Natural killer cell (primary cell): ENCODE data around the gene NMB. TPM values are rescaled to one million over a fixed set of nuclear protein-coding genes. Genes with fewer than 3 reads are reported as not detected.

Experiments
- ATAC-seq, 3 donors: fragments of 150-1000 bp in 2 of 3; fragments of 200-7000 bp in 1 of 3; cut with Tn5 transposase; 1 replicate in 1 of 3; 2 replicates in 2 of 3; pipeline ENCODE4 v1.10.0; 2021; ENCODE audit warnings: mild to moderate bottlenecking in 2 of 3, moderate library complexity in 2 of 3
- DNase-seq, 2 donors: peaks; one replicate each; pipeline versions ENCODE4 v3.0.0 to v3.0.0-alpha.2; 2013 to 2021; ENCODE audit warnings: mixed read lengths in 1 of 2
- H3K27ac ChIP-seq: one replicate; pipeline ENCODE4 v1.5.1; 2013; ENCODE audit warnings: mild to moderate bottlenecking, low read length
- H3K27me3 ChIP-seq: one replicate; pipeline ENCODE4 v1.6.1; 2013; ENCODE audit warnings: low read length; ENCODE audit not compliant: control insufficient read depth, insufficient read depth
- H3K36me3 ChIP-seq: one replicate; pipeline ENCODE4 v1.6.1; 2013; ENCODE audit warnings: low read length; ENCODE audit not compliant: control insufficient read depth, insufficient read depth
- H3K4me1 ChIP-seq: one replicate; pipeline ENCODE4 v1.6.1; 2013; ENCODE audit warnings: low read length; ENCODE audit not compliant: control insufficient read depth, insufficient read depth
- H3K4me3 ChIP-seq: one replicate; pipeline ENCODE4 v1.5.1; 2013; ENCODE audit warnings: low read length
- H3K9me3 ChIP-seq: one replicate; pipeline ENCODE4 v1.6.1; 2013; ENCODE audit warnings: low read length; ENCODE audit not compliant: control insufficient read depth, insufficient read depth
- H3K27ac Mint-ChIP-seq, 2 donors: one replicate each; pipeline ENCODE4 v1.8.0; 2022; ENCODE audit warnings: mild to moderate bottlenecking in 2 of 2, mixed read lengths in 2 of 2, moderate library complexity in 1 of 2
- H3K27me3 Mint-ChIP-seq, 2 donors: one replicate each; pipeline ENCODE4 v1.8.0; 2022; ENCODE audit warnings: low read depth in 2 of 2, mixed read lengths in 2 of 2
- H3K36me3 Mint-ChIP-seq: one replicate; pipeline ENCODE4 v1.8.0; 2022; ENCODE audit warnings: mixed read lengths
- H3K4me1 Mint-ChIP-seq, 2 donors: one replicate each; pipeline ENCODE4 v1.8.0; 2022; ENCODE audit warnings: mixed read lengths in 2 of 2
- H3K4me3 Mint-ChIP-seq: one replicate; pipeline ENCODE4 v1.8.0; 2022; ENCODE audit warnings: mild to moderate bottlenecking, moderate library complexity, mixed read lengths
- H3K9me3 Mint-ChIP-seq, 2 donors: one replicate each; pipeline ENCODE4 v1.8.0; 2022; ENCODE audit warnings: mixed read lengths in 2 of 2
- CTCF ChIP-seq: fragments of 200-600 bp; IDR thresholded peaks from one replicate; pipeline ENCODE4 v1.8.0; 2022; ENCODE audit warnings: antibody characterized with exemption
- WGBS: methylation state at CpG from one replicate; pipeline ENCODE4 v1.1.7; 2013; ENCODE audit warnings: missing lambda C conversion rate; ENCODE audit not compliant: insufficient coverage; 5-methylcytosine and 5-hydroxymethylcytosine counted together
- intact Hi-C: fragments of 100-400 bp; cut with micrococcal nuclease; formaldehyde crosslinking; loops from one replicate; pipeline ENCODE4 v1.14.2; 2022
- total RNA-seq, 4 donors: library from RNA; stranded (reverse); fragments of 120-200 nt in 1 of 4; gene quantifications; one replicate each; pipeline versions ENCODE4 v1.2.3 to v1.2.4, GENCODE V29; 2013 to 2022

The NMB gene
- total RNA-seq, 3 donors from 2014 or later (not counting 1 experiment from before 2014, with no cell fraction given), result 3.8 to 6.4 (median 5.1) TPM

GRCh38 chr15:84653584-84653909, 4.5 kb downstream of the NMB start:
- Histone ChIP-seq H3K9me3 (no peaks in the 10 kb centered on the region), H3K27me3 (no peaks in the 10 kb centered on the region), H3K27ac (peak overlapping the region; percentile 68), H3K4me1 (peaks cover 31% of the 10 kb centered on the region), H3K36me3 (peaks cover 22% of the 10 kb centered on the region), H3K4me3 (peak overlapping the region; percentile 76)
- intact Hi-C loops, result no loop called here
- DNase-seq (no peak), ATAC-seq (no peak)
- H3K4me3 Mint-ChIP-seq, result peak overlapping the region; percentile 96
- TF ChIP-seq CTCF, result no peak
- peaks cover 20 to 47% of the 10 kb centered on the region in 2 donors for H3K4me1 Mint-ChIP-seq
- WGBS, result 24% methylated on average over 7 of the region's 7 CpGs
- peak overlapping the region; percentile 91 to 95 for H3K27ac Mint-ChIP-seq
- H3K36me3 Mint-ChIP-seq, result peaks cover 5% of the 10 kb centered on the region
- no peaks in the 10 kb centered on the region for H3K9me3 Mint-ChIP-seq
- H3K27me3 Mint-ChIP-seq, result no peaks in the 10 kb centered on the region

- Histone ChIP-seq H3K4me1 (peaks cover 15% of the 10 kb centered on the region), H3K27me3 (no peaks in the 10 kb centered on the region), H3K27ac (no peak overlapping the region), H3K4me3 (no peak overlapping the region), H3K9me3 (no peaks in the 10 kb centered on the region), H3K36me3 (peaks cover 53% of the 10 kb centered on the region)
- Mint-ChIP-seq H3K9me3 (no peaks in the 10 kb centered on the region), H3K36me3 (peaks cover 5% of the 10 kb centered on the region), H3K27ac (no peak overlapping the region), H3K4me3 (no peak overlapping the region), H3K27me3 (no peaks in the 10 kb centered on the region), H3K4me1 (peaks cover 11 to 42% of the 10 kb centered on the region in 2 donors)
- DNase-seq, result no peak
- no peak for TF ChIP-seq CTCF
- 100% methylated on average over 2 of the region's 2 CpGs for WGBS
- intact Hi-C loops, result no loop called here
- ATAC-seq, result no peak
These were observed 8.3 kb downstream of the NMB start for GRCh38 chr15:84649706-84650105.

GRCh38 chr15:84648539-84648938, 9.5 kb downstream of the NMB start:
- no peaks in the 10 kb centered on the region for H3K9me3 ChIP-seq
- no peak for ATAC-seq
- H3K36me3 ChIP-seq, result peaks cover 58% of the 10 kb centered on the region
- Mint-ChIP-seq H3K9me3 (no peaks in the 10 kb centered on the region), H3K4me3 (no peak overlapping the region), H3K36me3 (peaks cover 5% of the 10 kb centered on the region), H3K4me1 (peaks cover 2 to 32% of the 10 kb centered on the region in 2 donors), H3K27ac (peak overlapping the region in 1 of 2 donors; percentile 56), H3K27me3 (no peaks in the 10 kb centered on the region)
- no peak for DNase-seq
- TF ChIP-seq CTCF, result no peak
- intact Hi-C loops, result no loop called here
- H3K4me3 ChIP-seq, result no peak overlapping the region
- no peaks in the 10 kb centered on the region for H3K27me3 ChIP-seq
- H3K27ac ChIP-seq, result no peak overlapping the region
- peaks cover 9% of the 10 kb centered on the region for H3K4me1 ChIP-seq
- 89% methylated on average over 3 of the region's 3 CpGs for WGBS

- H3K4me3 Mint-ChIP-seq, result no peak overlapping the region
- intact Hi-C loops, result no loop called here
These were observed 10.3 kb downstream of the NMB start for GRCh38 chr15:84647726-84648125.

More at GRCh38 chr15:84647726-84648125, 10.3 kb downstream of the NMB start:
- H3K4me3 ChIP-seq, result no peak overlapping the region
- H3K27ac Mint-ChIP-seq, result peak overlapping the region; percentile 6 to 56
- ATAC-seq (no peak), DNase-seq (no peak)
- no peaks in the 10 kb centered on the region for H3K27me3 Mint-ChIP-seq
- H3K36me3 Mint-ChIP-seq, result peaks cover 5% of the 10 kb centered on the region
- H3K9me3 ChIP-seq, result no peaks in the 10 kb centered on the region
- H3K4me1 Mint-ChIP-seq, result peaks cover 0 to 26% of the 10 kb centered on the region in 2 donors
- TF ChIP-seq CTCF, result no peak
- H3K36me3 ChIP-seq, result peaks cover 66% of the 10 kb centered on the region
- no peaks in the 10 kb centered on the region for H3K9me3 Mint-ChIP-seq
- peaks cover 1% of the 10 kb centered on the region for H3K4me1 ChIP-seq
- H3K27ac ChIP-seq, result no peak overlapping the region
- H3K27me3 ChIP-seq, result no peaks in the 10 kb centered on the region
